NT2/D1 (cell line): ENCODE measurements around the gene LARGE1.

Experiments
- DNase-seq: peaks from one replicate; pipeline ENCODE4 v3.0.0-alpha.2; 2011; ENCODE audit warnings: low read depth, low spot score
- H3K27me3 ChIP-seq: 2 replicates; pipeline ENCODE4 v1.6.0; 2011; ENCODE audit warnings: mild to moderate bottlenecking; ENCODE audit not compliant: insufficient read length, insufficient read depth
- H3K36me3 ChIP-seq: 2 replicates; pipeline ENCODE4 v1.6.1; 2011; ENCODE audit warnings: mild to moderate bottlenecking, low read length, mixed read lengths; ENCODE audit not compliant: insufficient read depth, insufficient read length
- H3K4me1 ChIP-seq: 2 replicates; pipeline ENCODE4 v1.5.1; 2011; ENCODE audit not compliant: insufficient read depth, insufficient read length
- H3K4me3 ChIP-seq: 2 replicates; pipeline ENCODE4 v1.5.1; 2011; ENCODE audit warnings: low read depth; ENCODE audit not compliant: insufficient read length
- H3K9ac ChIP-seq: 2 replicates; pipeline ENCODE4 v1.6.0; 2011; ENCODE audit warnings: low read depth; ENCODE audit not compliant: insufficient read length
- H3K9me3 ChIP-seq: 2 replicates; pipeline ENCODE4 v1.5.1; 2011; ENCODE audit warnings: mild to moderate bottlenecking, low read length; ENCODE audit not compliant: insufficient read depth
- SUZ12 ChIP-seq: IDR thresholded peaks from 2 replicates; pipeline ENCODE4 v1.6.1; 2011; ENCODE audit not compliant: insufficient read length, insufficient read depth; ENCODE audit errors: extremely low read depth
- YY1 ChIP-seq: IDR thresholded peaks from 2 replicates; pipeline ENCODE4 v1.6.1; 2011; ENCODE audit not compliant: insufficient read length, insufficient read depth
- ZNF274 ChIP-seq: IDR thresholded peaks from 2 replicates; pipeline ENCODE4 v1.6.1; 2011; ENCODE audit warnings: mild to moderate bottlenecking, low read depth, low read length

LARGE1 gene

GRCh38 chr22:33512908-33513307, 407.4 kb downstream of the LARGE1 start:
- Histone ChIP-seq H3K9ac (no peak overlapping the region), H3K4me3 (no peak overlapping the region), H3K36me3 (no peaks in the 10 kb centered on the region), H3K4me1 (no peaks in the 10 kb centered on the region), H3K9me3 (no peaks in the 10 kb centered on the region), H3K27me3 (no peaks in the 10 kb centered on the region)
- no peak for DNase-seq
- no peak for TF ChIP-seq SUZ12
- TF ChIP-seq ZNF274: no peak
- no peak for TF ChIP-seq YY1

- no peaks in the 10 kb centered on the region for H3K4me1 ChIP-seq
- no peaks in the 10 kb centered on the region for H3K27me3 ChIP-seq
- H3K9me3 ChIP-seq: no peaks in the 10 kb centered on the region
- no peak overlapping the region for H3K4me3 ChIP-seq
- TF ChIP-seq ZNF274 (no peak), YY1 (no peak), SUZ12 (no peak)
- H3K36me3 ChIP-seq: no peaks in the 10 kb centered on the region
- no peak for DNase-seq
- no peak overlapping the region for H3K9ac ChIP-seq
These were observed 409.8 kb downstream of the LARGE1 start for GRCh38 chr22:33510429-33510904.

GRCh38 chr22:33504941-33505625, 415.2 kb downstream of the LARGE1 start:
- Histone ChIP-seq H3K9ac (no peak overlapping the region), H3K36me3 (no peaks in the 10 kb centered on the region), H3K27me3 (no peaks in the 10 kb centered on the region), H3K9me3 (no peaks in the 10 kb centered on the region), H3K4me1 (peaks cover 6% of the 10 kb centered on the region), H3K4me3 (no peak overlapping the region)
- no peak for DNase-seq
- TF ChIP-seq ZNF274 (no peak), YY1 (no peak), SUZ12 (no peak)

GRCh38 chr22:33496112-33496511, 424.2 kb downstream of the LARGE1 start:
- Histone ChIP-seq H3K4me3 (no peak overlapping the region), H3K4me1 (no peaks in the 10 kb centered on the region), H3K9ac (no peak overlapping the region), H3K36me3 (no peaks in the 10 kb centered on the region), H3K27me3 (no peaks in the 10 kb centered on the region), H3K9me3 (no peaks in the 10 kb centered on the region)
- DNase-seq: no peak
- TF ChIP-seq YY1 (no peak), SUZ12 (no peak), ZNF274 (no peak)

GRCh38 chr22:33493476-33494205, 426.6 kb downstream of the LARGE1 start:
- H3K9ac ChIP-seq: no peak overlapping the region

GRCh38 chr22:33492210-33492651, 428.0 kb downstream of the LARGE1 start:
- no peaks in the 10 kb centered on the region for H3K27me3 ChIP-seq
- H3K4me1 ChIP-seq: no peaks in the 10 kb centered on the region
- peak; percentile 15 for DNase-seq
- H3K4me3 ChIP-seq: no peak overlapping the region
- H3K9ac ChIP-seq: no peak overlapping the region
- no peak for TF ChIP-seq YY1
- no peak for TF ChIP-seq SUZ12
- no peak for TF ChIP-seq ZNF274
- no peaks in the 10 kb centered on the region for H3K36me3 ChIP-seq
- H3K9me3 ChIP-seq: no peaks in the 10 kb centered on the region

More at GRCh38 chr22:33493476-33494205, 426.6 kb downstream of the LARGE1 start:
- TF ChIP-seq YY1 (no peak), SUZ12 (no peak), ZNF274 (no peak)
- no peak for DNase-seq
- Histone ChIP-seq H3K4me1 (no peaks in the 10 kb centered on the region), H3K4me3 (no peak overlapping the region), H3K36me3 (no peaks in the 10 kb centered on the region), H3K9me3 (no peaks in the 10 kb centered on the region), H3K27me3 (no peaks in the 10 kb centered on the region)

- Histone ChIP-seq H3K4me3 (no peak overlapping the region), H3K36me3 (no peaks in the 10 kb centered on the region), H3K27me3 (no peaks in the 10 kb centered on the region), H3K4me1 (no peaks in the 10 kb centered on the region), H3K9ac (no peak overlapping the region), H3K9me3 (no peaks in the 10 kb centered on the region)
- no peak for TF ChIP-seq YY1
- TF ChIP-seq ZNF274: no peak
- no peak for TF ChIP-seq SUZ12
- no peak for DNase-seq
These were observed 433.1 kb downstream of the LARGE1 start for GRCh38 chr22:33487041-33487716.
